NCI-H2196 treated with DMSO at 0.1 percent for 48 hours (cell line): ENCODE measurements around the gene ZDHHC21.
"Not testable (repeated sequence)": the region's sequence is repeated elsewhere in the genome, so short reads cannot be mapped to it uniquely, and the experiment has no call there.

Source experiments
- DNase-seq: peaks from one replicate; lab custom pipeline; 2025; ENCODE audit not compliant: unreplicated experiment; lab: John Stamatoyannopoulos, UW

Gene ZDHHC21

DNA sequence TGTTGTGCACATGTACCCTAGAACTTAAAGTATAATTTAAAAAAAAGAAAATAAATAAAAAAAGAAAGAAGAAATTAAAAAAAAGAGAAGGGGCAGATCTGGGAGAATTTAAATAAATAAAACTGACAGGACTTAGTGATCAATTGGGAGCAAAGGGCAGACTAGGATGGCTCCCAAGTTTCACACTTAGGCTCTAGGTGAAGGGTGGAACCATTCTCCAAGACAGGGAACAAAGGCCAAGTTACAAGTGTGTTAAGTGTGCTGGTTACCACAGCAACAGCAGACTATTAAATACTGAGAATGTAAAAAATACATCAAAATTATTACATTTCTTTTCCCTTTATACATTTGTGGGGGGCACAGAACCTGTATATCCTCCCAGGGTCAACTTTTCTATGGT lies 7.1 kb downstream of the ZDHHC21 start:
- DNase-seq: no peak

DNA sequence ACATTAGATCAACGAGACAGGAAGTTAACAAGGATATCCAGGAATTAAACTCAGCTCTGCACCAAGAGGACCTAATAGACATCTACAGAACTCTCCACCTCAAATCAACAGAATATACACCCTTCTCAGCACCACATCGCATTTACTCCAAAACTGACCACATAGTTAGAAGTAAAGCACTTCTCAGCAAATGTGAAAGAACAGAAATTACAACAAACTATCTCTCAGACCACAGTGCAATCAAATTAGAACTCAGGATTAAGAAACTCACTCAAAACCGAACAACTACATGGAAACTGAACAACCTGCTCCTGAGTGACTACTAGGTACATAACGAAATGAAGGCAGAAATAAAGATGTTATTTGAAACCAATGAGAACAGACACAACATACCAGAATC lies 10.6 kb downstream of the ZDHHC21 start:
- not testable (repeated sequence) for DNase-seq

DNA sequence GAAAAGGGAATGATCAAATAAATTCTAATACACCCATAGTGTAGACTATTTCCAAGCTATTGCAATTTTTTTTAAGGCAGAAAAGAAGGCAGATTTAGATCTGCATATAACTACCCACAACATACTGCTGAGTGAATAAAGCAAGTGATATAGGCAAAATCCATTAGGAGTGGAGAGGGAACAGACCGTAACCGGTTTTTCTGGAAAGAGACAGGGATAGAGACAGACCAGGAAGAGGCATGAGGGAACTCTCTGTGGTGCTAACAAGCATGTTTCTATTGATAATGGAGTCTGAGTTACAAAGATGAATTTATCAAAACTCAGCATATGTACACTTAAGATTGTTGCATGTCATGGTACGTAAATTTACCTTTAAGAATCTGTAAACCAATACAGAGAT lies 14.5 kb downstream of the ZDHHC21 start:
- DNase-seq: no peak

GRCh38 chr9:14677872-14678271 lies 15.4 kb downstream of the ZDHHC21 start:
- DNase-seq: no peak

DNA sequence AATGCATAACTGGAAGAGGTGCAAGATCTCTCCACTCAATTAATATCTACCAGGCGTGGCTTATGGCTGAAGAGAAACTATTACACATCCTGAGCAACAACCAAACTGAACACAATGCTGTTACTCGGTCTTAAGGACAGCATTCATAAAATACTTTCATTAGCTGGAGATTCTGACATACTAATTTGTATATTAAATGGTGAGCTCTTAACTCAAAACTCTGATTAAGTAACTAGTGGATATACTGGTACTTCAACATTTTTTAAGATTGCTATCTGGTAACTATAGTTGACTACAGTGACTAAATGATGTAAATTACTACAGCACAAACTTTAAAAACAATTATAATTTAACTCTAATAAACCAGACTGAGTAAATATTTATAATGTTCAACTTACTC lies 15.8 kb downstream of the ZDHHC21 start:
- DNase-seq: no peak

GRCh38 chr9:14674630-14675029 lies 18.6 kb downstream of the ZDHHC21 start:
- DNase-seq: no peak

GRCh38 chr9:14671377-14671776 lies 21.9 kb downstream of the ZDHHC21 start:
- no peak for DNase-seq

DNA sequence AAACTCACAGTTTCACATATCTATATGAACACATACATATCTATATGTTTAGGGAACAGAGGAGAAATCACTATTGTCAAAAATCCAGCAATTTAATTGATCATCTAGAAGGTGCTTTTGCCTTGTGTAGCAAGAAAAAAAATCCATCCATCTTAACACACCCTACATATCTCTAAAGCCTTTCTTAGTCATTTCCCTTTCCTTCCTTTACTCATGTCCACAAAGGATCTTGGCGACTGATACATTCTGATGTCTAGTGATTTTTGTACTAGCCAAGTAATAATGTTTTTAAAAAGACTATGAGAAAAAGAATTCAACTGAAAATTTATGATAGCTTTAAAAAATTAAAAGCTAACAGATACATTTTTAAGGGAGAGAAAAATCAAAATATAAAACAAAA lies 22.5 kb downstream of the ZDHHC21 start:
- no peak for DNase-seq

GRCh38 chr9:14664022-14664421 lies 29.2 kb downstream of the ZDHHC21 start:
- DNase-seq: not testable (repeated sequence)

- no peak for DNase-seq
Measured at GRCh38 chr9:14662060-14662453, 31.2 kb downstream of the ZDHHC21 start.

GRCh38 chr9:14661421-14662059 lies 31.7 kb downstream of the ZDHHC21 start:
- peak; percentile 30 for DNase-seq

GRCh38 chr9:14660721-14661120 lies 32.5 kb downstream of the ZDHHC21 start:
- no peak for DNase-seq

DNA sequence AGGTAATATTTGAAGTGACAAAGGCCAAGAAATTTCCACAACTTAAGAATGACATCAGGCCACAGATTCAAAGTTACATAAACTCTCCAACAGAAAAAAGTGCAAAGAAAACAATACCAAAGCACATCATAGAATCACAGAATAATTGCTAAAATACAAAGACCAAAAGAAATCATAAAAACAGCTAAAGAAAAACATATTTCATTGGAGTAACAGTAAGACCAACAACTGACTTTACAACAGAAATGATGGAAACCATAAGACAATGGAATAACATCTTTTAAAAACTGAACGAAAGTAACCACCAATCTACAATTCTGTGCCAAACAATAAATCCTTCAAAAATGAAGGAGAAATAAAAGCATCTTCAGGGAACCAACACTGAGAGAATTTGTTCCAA lies 38.3 kb downstream of the ZDHHC21 start:
- DNase-seq: no peak

DNA sequence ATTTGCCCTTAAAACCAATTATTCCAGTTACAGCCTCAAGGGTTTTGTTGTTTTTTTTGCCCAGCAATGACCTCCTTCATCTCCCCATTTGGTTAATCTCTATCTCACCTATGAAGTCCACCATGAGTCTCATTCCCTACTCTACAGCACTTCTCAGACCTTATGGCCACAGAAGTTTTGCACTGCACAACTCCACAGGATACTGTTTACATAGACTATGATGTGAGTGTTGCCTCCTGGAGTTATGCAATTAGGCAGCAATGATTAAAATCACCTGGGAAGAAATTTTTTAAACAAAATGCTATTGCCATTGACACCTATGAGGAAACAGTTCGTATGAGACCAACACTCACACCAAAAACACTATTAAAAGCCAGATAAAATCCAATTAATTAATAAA lies 39.7 kb downstream of the ZDHHC21 start:
- no peak for DNase-seq

GRCh38 chr9:14652729-14653377 lies 40.4 kb downstream of the ZDHHC21 start:
- DNase-seq: peak; percentile 39

- peak; percentile 40 for DNase-seq
Measured at GRCh38 chr9:14650596-14650995, 42.6 kb downstream of the ZDHHC21 start.

DNA sequence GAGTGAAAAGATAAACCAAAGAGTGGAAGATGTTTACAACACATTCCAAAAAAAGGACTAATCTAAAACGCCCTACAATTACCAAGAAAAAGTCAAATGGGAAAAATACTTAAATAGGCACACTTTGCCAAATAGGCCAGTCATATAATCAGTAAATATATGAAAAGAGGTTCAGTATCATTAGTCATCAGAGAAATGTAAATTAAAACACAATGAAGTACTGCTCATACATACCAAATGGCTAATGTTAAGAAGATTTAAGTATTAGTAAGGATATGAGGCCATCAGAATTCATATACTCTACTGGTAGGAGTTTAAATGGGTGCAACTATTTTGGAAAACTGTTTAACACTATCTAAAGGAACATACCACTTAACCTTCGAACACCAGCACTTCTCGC lies 47.6 kb downstream of the ZDHHC21 start:
- no peak for DNase-seq

GRCh38 chr9:14640967-14641366 lies 52.3 kb downstream of the ZDHHC21 start:
- DNase-seq: no peak

GRCh38 chr9:14640294-14640693 lies 52.9 kb downstream of the ZDHHC21 start:
- DNase-seq: no peak

- no peak for DNase-seq
Measured at GRCh38 chr9:14633906-14634565, 59.2 kb downstream of the ZDHHC21 start.

- DNase-seq: no peak
Measured at GRCh38 chr9:14633148-14633547, 60.1 kb downstream of the ZDHHC21 start.

GRCh38 chr9:14627513-14627912 lies 65.7 kb downstream of the ZDHHC21 start:
- no peak for DNase-seq
